Measurements from ENCODE around the gene SART3.

SART3 gene

DNA sequence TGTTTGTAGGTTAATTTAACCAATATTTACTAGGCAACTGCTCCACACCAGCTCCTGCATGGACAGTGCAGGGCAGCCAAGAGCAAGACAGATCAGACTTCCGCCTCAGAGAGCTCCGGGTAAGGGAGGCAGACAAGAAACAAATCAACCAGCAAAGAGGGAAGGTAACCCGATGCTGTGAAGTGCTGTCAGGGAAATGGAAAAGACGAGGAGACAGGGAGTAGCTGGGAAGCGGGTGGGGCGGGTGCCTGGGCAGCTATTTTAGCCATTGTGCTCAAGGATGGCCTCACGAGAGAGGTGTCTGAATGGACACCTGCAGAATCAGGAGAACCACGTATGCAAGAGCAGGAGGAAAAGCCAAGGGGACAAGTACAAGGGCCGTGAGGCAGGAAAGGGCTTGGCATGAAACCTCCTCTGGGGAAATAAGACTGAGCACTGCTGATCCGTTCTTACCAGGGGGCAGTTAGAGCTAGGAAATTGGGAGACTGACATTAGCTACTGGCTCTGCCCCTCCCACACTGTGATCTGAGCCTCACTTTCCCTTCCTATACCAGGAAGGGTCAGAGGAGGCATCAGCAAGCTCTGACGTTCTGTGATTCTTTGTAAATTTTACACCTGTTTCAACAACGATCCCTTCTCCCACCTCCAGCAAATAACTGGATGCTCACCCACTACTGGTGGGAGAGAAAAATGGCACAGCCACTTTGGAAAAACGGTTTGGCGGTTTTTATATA is 43.4 kb upstream of the SART3 start:
- H3K4me3 ChIP-seq (ENCODE audit: low read depth, low read length) = no peak overlapping the region
- H2BK5ac ChIP-seq (ENCODE audit: low read depth, low read length, poor library complexity) = no peak overlapping the region
- H3K4me1 ChIP-seq (ENCODE audit: control insufficient read depth in 1 of 2, insufficient read depth in 2 of 2, low read length in 2 of 2) = peaks cover under 1 to 8% of the 10 kb centered on the region in 2 experiments
- H2BK12ac ChIP-seq (ENCODE audit: low read length) = peak overlapping the region; percentile 19
- H4K91ac ChIP-seq (ENCODE audit: low read depth, low read length) = peak overlapping the region; percentile 19
- H3K79me2 ChIP-seq (ENCODE audit: control insufficient read depth, insufficient read depth, low read length, poor library complexity) = no peaks in the 10 kb centered on the region
- no peak overlapping the region for H2AFZ ChIP-seq (ENCODE audit: insufficient read depth, low read length, poor library complexity)
- H4K12ac ChIP-seq (ENCODE audit: low read depth, low read length) = no peak overlapping the region
- H3K79me1 ChIP-seq (ENCODE audit: low read length) = peaks cover 5% of the 10 kb centered on the region
- H3K9me3 ChIP-seq (ENCODE audit: insufficient read depth, low read depth, low read length) = peaks cover 3% of the 10 kb centered on the region
- H3K27me3 ChIP-seq (ENCODE audit: insufficient read depth, low read length) = no peaks in the 10 kb centered on the region
- no peak overlapping the region for H3K9ac ChIP-seq (ENCODE audit: low read length)
- peak overlapping the region; percentile 61 for H2AK5ac ChIP-seq (ENCODE audit: low read length)
- H3K14ac ChIP-seq (ENCODE audit: low read length) = no peak overlapping the region
- no peak overlapping the region for H3K27ac ChIP-seq (ENCODE audit: low read depth, low read length)
- no peak overlapping the region for H2BK120ac ChIP-seq (ENCODE audit: insufficient read depth, low read length, poor library complexity)
- H3K4ac ChIP-seq (ENCODE audit: low read depth, low read length) = no peak overlapping the region
- no peak for DNase-seq
- peak overlapping the region; percentile 7 for H4K8ac ChIP-seq (ENCODE audit: low read depth, low read length)
- no CpG with 5 or more reads among the region's 14 CpGs for WGBS (ENCODE audit: extremely low coverage, insufficient coverage, insufficient read length)
- no peak overlapping the region for H3K4me2 ChIP-seq (ENCODE audit: low read length)
- H3K18ac ChIP-seq (ENCODE audit: low read length) = no peak overlapping the region
- no peak overlapping the region for H3K23ac ChIP-seq (ENCODE audit: low read length)
- no peaks in the 10 kb centered on the region for H3K36me3 ChIP-seq (ENCODE audit: control insufficient read depth in 1 of 2, insufficient read depth in 2 of 2, low read length in 2 of 2)

DNA sequence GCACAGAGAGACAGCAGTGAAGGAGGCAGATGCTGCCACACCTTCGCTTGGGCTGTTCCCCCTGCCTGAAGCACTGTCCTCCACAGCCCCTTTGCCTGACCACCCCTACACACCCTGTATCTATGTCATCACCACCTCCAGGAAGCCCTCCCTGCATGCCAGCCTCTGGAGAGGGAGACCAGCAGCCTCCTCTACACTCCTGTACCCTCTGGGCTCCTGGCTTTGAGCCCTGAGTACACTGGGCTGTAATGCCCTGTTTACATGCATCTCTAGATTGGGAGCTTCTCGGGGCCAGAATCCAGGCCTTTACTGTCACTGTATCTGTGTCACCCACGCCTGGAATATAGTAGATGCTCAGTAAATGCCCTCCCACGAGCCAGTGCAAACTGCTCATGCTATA is 42.8 kb upstream of the SART3 start:
- peaks cover 0 to 7% of the 10 kb centered on the region in 2 experiments for H3K4me1 ChIP-seq (ENCODE audit: control insufficient read depth in 1 of 2, insufficient read depth in 2 of 2, low read length in 2 of 2)
- H3K27ac ChIP-seq (ENCODE audit: low read depth, low read length) = no peak overlapping the region
- no CpG with 5 or more reads among the region's 4 CpGs for WGBS (ENCODE audit: extremely low coverage, insufficient coverage, insufficient read length)
- H2BK5ac ChIP-seq (ENCODE audit: low read depth, low read length, poor library complexity) = no peak overlapping the region
- no peak overlapping the region for H2AFZ ChIP-seq (ENCODE audit: insufficient read depth, low read length, poor library complexity)
- no peak overlapping the region for H3K4me2 ChIP-seq (ENCODE audit: low read length)
- no peak overlapping the region for H3K4ac ChIP-seq (ENCODE audit: low read depth, low read length)
- DNase-seq = no peak
- no peak overlapping the region for H3K14ac ChIP-seq (ENCODE audit: low read length)
- H3K9ac ChIP-seq (ENCODE audit: low read length) = no peak overlapping the region
- no peak overlapping the region for H3K18ac ChIP-seq (ENCODE audit: low read length)
- H3K9me3 ChIP-seq (ENCODE audit: insufficient read depth, low read depth, low read length) = peaks cover 3% of the 10 kb centered on the region
- H3K4me3 ChIP-seq (ENCODE audit: low read depth, low read length) = no peak overlapping the region
- H3K79me1 ChIP-seq (ENCODE audit: low read length) = peaks cover 5% of the 10 kb centered on the region
- H4K8ac ChIP-seq (ENCODE audit: low read depth, low read length) = no peak overlapping the region
- no peaks in the 10 kb centered on the region for H3K79me2 ChIP-seq (ENCODE audit: control insufficient read depth, insufficient read depth, low read length, poor library complexity)
- H4K91ac ChIP-seq (ENCODE audit: low read depth, low read length) = peak overlapping the region; percentile 9
- H2AK5ac ChIP-seq (ENCODE audit: low read length) = peak overlapping the region; percentile 1
- no peak overlapping the region for H2BK120ac ChIP-seq (ENCODE audit: insufficient read depth, low read length, poor library complexity)
- no peaks in the 10 kb centered on the region for H3K27me3 ChIP-seq (ENCODE audit: insufficient read depth, low read length)
- H3K23ac ChIP-seq (ENCODE audit: low read length) = no peak overlapping the region
- peak overlapping the region; percentile 50 for H2BK12ac ChIP-seq (ENCODE audit: low read length)
- H3K36me3 ChIP-seq (ENCODE audit: control insufficient read depth in 1 of 2, insufficient read depth in 2 of 2, low read length in 2 of 2) = no peaks in the 10 kb centered on the region
- H4K12ac ChIP-seq (ENCODE audit: low read depth, low read length) = no peak overlapping the region

DNA sequence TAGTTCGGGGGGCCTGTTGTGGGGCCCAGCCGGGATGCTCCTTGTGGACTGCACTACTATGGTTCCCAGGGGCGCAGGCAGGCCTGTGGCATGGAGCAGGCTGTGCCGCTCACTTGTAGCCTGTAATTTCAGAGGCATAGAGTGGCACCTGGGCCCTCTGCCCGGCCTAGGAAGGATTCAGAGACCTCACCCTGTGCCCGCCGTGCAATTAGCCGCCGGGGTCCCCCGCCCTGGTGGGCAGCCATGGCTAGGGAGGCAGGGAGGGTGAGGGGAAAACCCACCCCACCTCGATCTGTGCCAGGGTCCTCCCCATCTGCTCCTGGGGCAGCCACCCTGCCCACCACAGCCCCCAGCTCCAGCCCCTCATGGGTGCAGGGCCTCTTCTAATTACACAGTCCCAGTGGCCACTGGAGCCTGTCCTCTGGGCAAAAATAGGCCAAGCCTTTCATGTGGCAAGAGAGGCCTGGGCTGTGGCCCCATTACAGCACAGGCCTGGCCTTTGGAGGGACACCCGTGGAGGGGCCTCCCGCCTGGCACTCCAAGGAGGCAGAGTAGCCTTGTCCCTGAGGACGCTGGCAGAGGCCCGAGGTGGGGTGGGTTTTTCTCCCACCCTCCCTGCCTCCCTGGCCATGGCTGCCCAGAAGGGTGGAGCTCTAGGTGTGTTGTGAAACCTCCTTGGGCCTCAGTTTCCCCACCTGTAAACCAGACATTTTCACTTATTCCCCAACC is 42.2 kb upstream of the SART3 start:
- H2BK120ac ChIP-seq (ENCODE audit: insufficient read depth, low read length, poor library complexity) = peak overlapping the region; percentile 44
- no peak overlapping the region for H4K12ac ChIP-seq (ENCODE audit: low read depth, low read length)
- H2BK12ac ChIP-seq (ENCODE audit: low read length) = peak overlapping the region; percentile 50
- H3K27ac ChIP-seq (ENCODE audit: low read depth, low read length) = no peak overlapping the region
- no peak overlapping the region for H2AFZ ChIP-seq (ENCODE audit: insufficient read depth, low read length, poor library complexity)
- H3K27me3 ChIP-seq (ENCODE audit: insufficient read depth, low read length) = no peaks in the 10 kb centered on the region
- H3K4me2 ChIP-seq (ENCODE audit: low read length) = no peak overlapping the region
- H3K4ac ChIP-seq (ENCODE audit: low read depth, low read length) = no peak overlapping the region
- no peak overlapping the region for H3K18ac ChIP-seq (ENCODE audit: low read length)
- H3K9me3 ChIP-seq (ENCODE audit: insufficient read depth, low read depth, low read length) = peaks cover 3% of the 10 kb centered on the region
- no peak overlapping the region for H2BK5ac ChIP-seq (ENCODE audit: low read depth, low read length, poor library complexity)
- peak overlapping the region; percentile 22 for H2AK5ac ChIP-seq (ENCODE audit: low read length)
- no peak overlapping the region for H3K9ac ChIP-seq (ENCODE audit: low read length)
- no peak overlapping the region for H4K8ac ChIP-seq (ENCODE audit: low read depth, low read length)
- peak overlapping the region; percentile 26 for H3K14ac ChIP-seq (ENCODE audit: low read length)
- peaks cover 3 to 10% of the 10 kb centered on the region in 2 experiments for H3K4me1 ChIP-seq (ENCODE audit: control insufficient read depth in 1 of 2, insufficient read depth in 2 of 2, low read length in 2 of 2)
- H4K91ac ChIP-seq (ENCODE audit: low read depth, low read length) = peak overlapping the region; percentile 9
- no peak overlapping the region for H3K4me3 ChIP-seq (ENCODE audit: low read depth, low read length)
- peaks cover 6% of the 10 kb centered on the region for H3K79me1 ChIP-seq (ENCODE audit: low read length)
- H3K36me3 ChIP-seq (ENCODE audit: control insufficient read depth in 1 of 2, insufficient read depth in 2 of 2, low read length in 2 of 2) = no peaks in the 10 kb centered on the region
- DNase-seq = no peak
- WGBS (ENCODE audit: extremely low coverage, insufficient coverage, insufficient read length) = no CpG with 5 or more reads among the region's 15 CpGs
- H3K79me2 ChIP-seq (ENCODE audit: control insufficient read depth, insufficient read depth, low read length, poor library complexity) = no peaks in the 10 kb centered on the region
- H3K23ac ChIP-seq (ENCODE audit: low read length) = no peak overlapping the region

DNA sequence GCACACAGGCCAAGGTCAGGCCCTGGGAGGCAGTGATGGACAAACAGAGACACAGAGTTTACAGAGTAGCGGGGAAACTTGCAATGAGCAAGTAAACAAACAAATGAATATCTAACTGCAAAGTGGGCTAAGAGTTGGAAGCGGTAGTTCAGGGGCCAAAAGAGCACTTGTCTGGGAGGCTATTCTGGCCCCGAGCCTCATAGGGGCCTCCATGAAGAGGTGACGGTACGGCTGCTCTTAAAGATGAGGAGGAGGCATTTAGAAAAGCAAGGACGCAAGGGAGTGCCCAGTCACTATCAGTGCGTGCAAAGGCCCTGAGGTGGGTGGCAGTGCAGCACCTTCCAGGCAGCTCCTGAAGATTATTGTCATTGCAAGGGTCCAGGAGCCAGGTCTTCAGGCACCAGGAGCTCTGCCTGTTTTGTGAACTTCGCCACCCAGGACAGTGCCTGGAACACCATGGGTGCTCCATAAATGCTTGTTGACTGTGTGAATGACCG is 41.3 kb upstream of the SART3 start:
- Histone ChIP-seq H3K4ac (ENCODE audit: low read depth, low read length) (no peak overlapping the region), H4K12ac (ENCODE audit: low read depth, low read length) (no peak overlapping the region), H3K23ac (ENCODE audit: low read length) (no peak overlapping the region), H2AFZ (ENCODE audit: insufficient read depth, low read length, poor library complexity) (no peak overlapping the region), H3K14ac (ENCODE audit: low read length) (no peak overlapping the region), H3K18ac (ENCODE audit: low read length) (no peak overlapping the region), H3K4me3 (ENCODE audit: low read depth, low read length) (no peak overlapping the region), H3K36me3 (ENCODE audit: control insufficient read depth in 1 of 2, insufficient read depth in 2 of 2, low read length in 2 of 2) (no peaks in the 10 kb centered on the region), H2BK5ac (ENCODE audit: low read depth, low read length, poor library complexity) (no peak overlapping the region), H3K79me2 (ENCODE audit: control insufficient read depth, insufficient read depth, low read length, poor library complexity) (peaks cover 1% of the 10 kb centered on the region), H3K27ac (ENCODE audit: low read depth, low read length) (no peak overlapping the region), H2AK5ac (ENCODE audit: low read length) (no peak overlapping the region), H4K8ac (ENCODE audit: low read depth, low read length) (no peak overlapping the region), H3K4me2 (ENCODE audit: low read length) (no peak overlapping the region), H3K9me3 (ENCODE audit: insufficient read depth, low read depth, low read length) (peaks cover 3% of the 10 kb centered on the region), H2BK120ac (ENCODE audit: insufficient read depth, low read length, poor library complexity) (no peak overlapping the region), H3K4me1 (ENCODE audit: control insufficient read depth in 1 of 2, insufficient read depth in 2 of 2, low read length in 2 of 2) (peaks cover 9 to 18% of the 10 kb centered on the region in 2 experiments), H2BK12ac (ENCODE audit: low read length) (no peak overlapping the region), H3K9ac (ENCODE audit: low read length) (no peak overlapping the region), H3K79me1 (ENCODE audit: low read length) (peaks cover 13% of the 10 kb centered on the region), H3K27me3 (ENCODE audit: insufficient read depth, low read length) (no peaks in the 10 kb centered on the region), H4K91ac (ENCODE audit: low read depth, low read length) (no peak overlapping the region)
- no CpG with 5 or more reads among the region's 9 CpGs for WGBS (ENCODE audit: extremely low coverage, insufficient coverage, insufficient read length)
- DNase-seq = no peak
